ENCODE data around the gene ZC3H12D. TPM values are rescaled to one million over a fixed set of nuclear protein-coding genes. Genes with fewer than 3 reads are reported as not detected.

Gene ZC3H12D
- total and polyA plus RNA-seq, 2 of the 13 experiments (the other 11 are each of a cell fraction or from before 2014, with no cell fraction given): 1.2 to 2.7 TPM

GRCh38 chr6:149452037-149452939 lies 32.5 kb downstream of the ZC3H12D start:
- Histone ChIP-seq H4K20me1 (ENCODE audit: insufficient read depth, low read length) (no peaks in the 10 kb centered on the region), H3K79me2 (ENCODE audit: insufficient read depth, low read length) (no peaks in the 10 kb centered on the region), H3K27me3 (ENCODE audit: control insufficient read depth in 1 of 2, insufficient read depth in 2 of 2, low read length in 2 of 2) (no peaks in the 10 kb centered on the region), H3K4me1 (ENCODE audit: insufficient read depth, low read length) (peaks cover 32% of the 10 kb centered on the region), H3K27ac (ENCODE audit: extremely low read length, insufficient read depth, low read length) (no peak overlapping the region), H3K4me2 (ENCODE audit: low read depth, low read length) (no peak overlapping the region), H3K36me3 (replicated peaks in 1 of 2; ENCODE audit: control insufficient read depth in 1 of 2, insufficient read depth in 2 of 2, low read length in 2 of 2) (no peaks in the 10 kb centered on the region), H3K9me3 (ENCODE audit: low read length) (no peaks in the 10 kb centered on the region), H3K4me3 (replicated peaks in 1 of 3; ENCODE audit: insufficient read depth in 1 of 3, low read depth in 2 of 3, low read length in 3 of 3) (no peak overlapping the region), H2AFZ (ENCODE audit: low read length) (no peak overlapping the region), H3K9ac (ENCODE audit: insufficient read depth, low read depth, low read length) (no peak overlapping the region)
- ChIA-PET CTCF (ENCODE audit: low intra/inter-chr PET ratio, low total read pairs) (no interaction called here), POLR2A (interaction anchor here (0.9 to 1.2 kb wide), 2 partner anchors 11 to 15 kb away, joined by 3 read pairs; no protein-coding TSS in a partner anchor)
- intact Hi-C loops (cut with micrococcal nuclease; ENCODE audit: unreplicated experiment) (loop anchor here (5.0 kb wide), 1 partner anchor 65 kb away; no protein-coding TSS in a partner anchor), in situ Hi-C loops (cut with HindIII; ENCODE audit: extremely low pct_ligation_motif_present, low pct_unique_long_range_greater_than_20kb) (no loop called here)
- FAIRE-seq: no peak
- no TSS peak for BruUV-seq (replicated peaks)
- DNase-seq (ENCODE audit: low spot score): peak; percentile 29
- 74% methylated on average over 8 of the region's 13 CpGs for WGBS (ENCODE audit: low lambda C conversion rate)
- ATAC-seq: peak; percentile 12
- TF ChIP-seq HOXA9 (CRISPR knock-in tag; IDR thresholded peaks at IDR 0.05; ENCODE audit: borderline replicate concordance): no peak
- no peak for TF ChIP-seq TOE1 (CRISPR knock-in tag; IDR thresholded peaks at IDR 0.05)
- no peak for TF ChIP-seq TBX2 (CRISPR knock-in tag; IDR thresholded peaks at IDR 0.05; ENCODE audit: borderline replicate concordance)
- peak; percentile 57; the same call in 1 of the 2 replicates for TF ChIP-seq ZBTB33 (CRISPR knock-in tag; IDR thresholded peaks at IDR 0.05)
- TF ChIP-seq ZNF570 (CRISPR knock-in tag; IDR thresholded peaks at IDR 0.05; ENCODE audit: borderline replicate concordance): no peak
- TF ChIP-seq NFYB (CRISPR knock-in tag; IDR thresholded peaks at IDR 0.05): no peak
- no peak for TF ChIP-seq SALL1 (CRISPR knock-in tag; IDR thresholded peaks at IDR 0.05)
- no peak for TF ChIP-seq ATAD3A (CRISPR knock-in tag; IDR thresholded peaks at IDR 0.05)
- no peak for TF ChIP-seq FOXC1 (CRISPR knock-in tag; IDR thresholded peaks at IDR 0.05; ENCODE audit: borderline replicate concordance)
- TF ChIP-seq GMEB2 (CRISPR knock-in tag; IDR thresholded peaks at IDR 0.05; ENCODE audit: low read depth): no peak
- TF ChIP-seq KDM3A (CRISPR knock-in tag; IDR thresholded peaks at IDR 0.05; ENCODE audit: low read depth): no peak
- TF ChIP-seq, protein P1, sequence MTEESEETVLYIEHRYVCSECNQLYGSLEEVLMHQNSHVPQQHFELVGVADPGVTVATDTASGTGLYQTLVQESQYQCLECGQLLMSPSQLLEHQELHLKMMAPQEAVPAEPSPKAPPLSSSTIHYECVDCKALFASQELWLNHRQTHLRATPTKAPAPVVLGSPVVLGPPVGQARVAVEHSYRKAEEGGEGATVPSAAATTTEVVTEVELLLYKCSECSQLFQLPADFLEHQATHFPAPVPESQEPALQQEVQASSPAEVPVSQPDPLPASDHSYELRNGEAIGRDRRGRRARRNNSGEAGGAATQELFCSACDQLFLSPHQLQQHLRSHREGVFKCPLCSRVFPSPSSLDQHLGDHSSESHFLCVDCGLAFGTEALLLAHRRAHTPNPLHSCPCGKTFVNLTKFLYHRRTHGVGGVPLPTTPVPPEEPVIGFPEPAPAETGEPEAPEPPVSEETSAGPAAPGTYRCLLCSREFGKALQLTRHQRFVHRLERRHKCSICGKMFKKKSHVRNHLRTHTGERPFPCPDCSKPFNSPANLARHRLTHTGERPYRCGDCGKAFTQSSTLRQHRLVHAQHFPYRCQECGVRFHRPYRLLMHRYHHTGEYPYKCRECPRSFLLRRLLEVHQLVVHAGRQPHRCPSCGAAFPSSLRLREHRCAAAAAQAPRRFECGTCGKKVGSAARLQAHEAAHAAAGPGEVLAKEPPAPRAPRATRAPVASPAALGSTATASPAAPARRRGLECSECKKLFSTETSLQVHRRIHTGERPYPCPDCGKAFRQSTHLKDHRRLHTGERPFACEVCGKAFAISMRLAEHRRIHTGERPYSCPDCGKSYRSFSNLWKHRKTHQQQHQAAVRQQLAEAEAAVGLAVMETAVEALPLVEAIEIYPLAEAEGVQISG (CRISPR knock-in tag; IDR thresholded peaks at IDR 0.05): no peak
- TF ChIP-seq ZNF652 (CRISPR knock-in tag; IDR thresholded peaks at IDR 0.05; ENCODE audit: borderline replicate concordance, low read depth): peak; percentile 37; the same call in 1 of the 2 replicates
- no peak for TF ChIP-seq ZNF20 (CRISPR knock-in tag; IDR thresholded peaks at IDR 0.05)
- TF ChIP-seq ZNF230 (CRISPR knock-in tag; IDR thresholded peaks at IDR 0.05): no peak

All from HepG2 (cell line).